ENCODE measurements around the gene LRMDA. TPM values are rescaled to one million over a fixed set of nuclear protein-coding genes. Genes with fewer than 3 reads are reported as not detected.
A peak's percentile ranks its signal among the peaks of the same experiment; 100 is the strongest.

The LRMDA gene
- total and polyA plus RNA-seq, 2 of the 13 experiments (the other 11 are each of a cell fraction or from before 2014, with no cell fraction given): 13.4 to 22.0 TPM

GRCh38 chr10:76038696-76039095 is 607.3 kb downstream of the LRMDA start:
- peaks cover 41% of the 10 kb centered on the region for H3K4me1 ChIP-seq (ENCODE audit: insufficient read depth, low read length)
- H3K9me3 ChIP-seq (ENCODE audit: low read length): peaks cover 28% of the 10 kb centered on the region
- ChIA-PET CTCF (ENCODE audit: low intra/inter-chr PET ratio, low total read pairs) (no interaction called here), POLR2A (no interaction called here)
- no peaks in the 10 kb centered on the region; a peak in 2 of 5 replicates for H3K36me3 ChIP-seq (replicated peaks in 1 of 2; ENCODE audit: control insufficient read depth in 1 of 2, insufficient read depth in 2 of 2, low read length in 2 of 2)
- FAIRE-seq (no peak), DNase-seq (ENCODE audit: low spot score) (no peak), ATAC-seq (no peak)
- H3K4me3 ChIP-seq (replicated peaks in 1 of 3; ENCODE audit: insufficient read depth in 1 of 3, low read depth in 2 of 3, low read length in 3 of 3): no peak overlapping the region
- no TSS peak for BruUV-seq (replicated peaks)
- H2AFZ ChIP-seq (ENCODE audit: low read length): no peak overlapping the region
- no peaks in the 10 kb centered on the region for H4K20me1 ChIP-seq (ENCODE audit: insufficient read depth, low read length)
- in situ Hi-C loops (cut with HindIII; ENCODE audit: extremely low pct_ligation_motif_present, low pct_unique_long_range_greater_than_20kb): loop anchor here (10.0 kb wide), 2 partner anchors 264 to 644 kb away; no protein-coding TSS in a partner anchor
- no peak overlapping the region for H3K9ac ChIP-seq (ENCODE audit: insufficient read depth, low read depth, low read length)
- no peak overlapping the region for H3K27ac ChIP-seq (ENCODE audit: extremely low read length, insufficient read depth, low read length)
- no peaks in the 10 kb centered on the region for H3K27me3 ChIP-seq (ENCODE audit: control insufficient read depth in 1 of 2, insufficient read depth in 2 of 2, low read length in 2 of 2)
- H3K79me2 ChIP-seq (ENCODE audit: insufficient read depth, low read length): no peaks in the 10 kb centered on the region
- intact Hi-C loops (cut with micrococcal nuclease; ENCODE audit: unreplicated experiment): loop anchor here (5.0 kb wide), 1 partner anchor 126 kb away; no protein-coding TSS in a partner anchor
- H3K4me2 ChIP-seq (ENCODE audit: low read depth, low read length): no peak overlapping the region
- no peak for TF ChIP-seq IRF9 (CRISPR knock-in tag; IDR thresholded peaks at IDR 0.05; ENCODE audit: borderline replicate concordance)
- TF ChIP-seq ZNF24 (IDR thresholded peaks at IDR 0.05): no peak
- TF ChIP-seq ISL2 (CRISPR knock-in tag; IDR thresholded peaks at IDR 0.05): no peak
- TF ChIP-seq TERF1 (CRISPR knock-in tag; IDR thresholded peaks at IDR 0.05): no peak
- no peak for TF ChIP-seq ZNF816 (CRISPR knock-in tag; IDR thresholded peaks at IDR 0.05; ENCODE audit: borderline replicate concordance)
- no peak for TF ChIP-seq CHCHD3 (CRISPR knock-in tag; IDR thresholded peaks at IDR 0.05)
- TF ChIP-seq KLF9 (CRISPR knock-in tag; IDR thresholded peaks at IDR 0.05; ENCODE audit: low read depth): no peak
- TF ChIP-seq ZNF280D (CRISPR knock-in tag; IDR thresholded peaks at IDR 0.05): peak; percentile 88; the same call in 1 of the 2 replicates
- TF ChIP-seq ZNF354B (CRISPR knock-in tag; IDR thresholded peaks at IDR 0.05): no peak
- no peak for TF ChIP-seq NCOA1 (CRISPR knock-in tag; IDR thresholded peaks at IDR 0.05)
- TF ChIP-seq ZMYM2 (CRISPR knock-in tag; IDR thresholded peaks at IDR 0.05): peak; percentile 80
- TF ChIP-seq SETDB1 (CRISPR knock-in tag; IDR thresholded peaks at IDR 0.05; ENCODE audit: borderline replicate concordance): peak; percentile 96
- no peak for TF ChIP-seq SUZ12 (IDR thresholded peaks at IDR 0.05; ENCODE audit: low read depth, low read length)
- no peak for TF ChIP-seq MEF2D (CRISPR knock-in tag; IDR thresholded peaks at IDR 0.05)
- TF ChIP-seq MIXL1 (CRISPR knock-in tag; IDR thresholded peaks at IDR 0.05): no peak
- no peak for TF ChIP-seq ZSCAN29 (CRISPR knock-in tag; conservative IDR thresholded peaks at IDR 0.05)
- no peak for TF ChIP-seq EP300 (IDR thresholded peaks at IDR 0.05; ENCODE audit: low read depth in 2 of 2, low read length in 2 of 2)
- no peak for TF ChIP-seq EP300 (CRISPR knock-in tag; IDR thresholded peaks at IDR 0.05; ENCODE audit: borderline replicate concordance)
- peak; percentile 100 for TF ChIP-seq ZNF331 (CRISPR knock-in tag; IDR thresholded peaks at IDR 0.05)
- TF ChIP-seq ZNF513 (CRISPR knock-in tag; conservative IDR thresholded peaks at IDR 0.05): no peak
- TF ChIP-seq U2AF2 (IDR thresholded peaks at IDR 0.05; ENCODE audit: low read depth, low read length): no peak

Data from HepG2 (cell line).